Endodermal cell (in vitro differentiated cells): ENCODE measurements around the gene NADK. TPM values are rescaled to one million over a fixed set of nuclear protein-coding genes. Genes with fewer than 3 reads are reported as not detected.
A peak's percentile ranks its signal among the peaks of the same experiment; 100 is the strongest.
"Not testable (repeated sequence)": the region's sequence is repeated elsewhere in the genome, so short reads cannot be mapped to it uniquely, and the experiment has no call there.

Experiments
- DNase-seq: peaks from one replicate; pipeline ENCODE4 v3.0.0-alpha.2; 2017
- H3K27ac ChIP-seq: 2 replicates; pipeline ENCODE4 v1.5.1; 2013; ENCODE audit warnings: mild to moderate bottlenecking, low read depth, low read length, moderate library complexity
- H3K27me3 ChIP-seq: 2 replicates; pipeline ENCODE4 v1.6.1; 2013; ENCODE audit warnings: mild to moderate bottlenecking, low read length, moderate library complexity; ENCODE audit not compliant: insufficient read depth, control insufficient read depth, poor library complexity, severe bottlenecking
- H3K36me3 ChIP-seq: 2 replicates; pipeline ENCODE4 v1.7.0; 2013; ENCODE audit warnings: mild to moderate bottlenecking, low read length, moderate library complexity; ENCODE audit not compliant: control insufficient read depth, insufficient read depth
- H3K4me1 ChIP-seq: one replicate; pipeline ENCODE4 v1.7.0; 2013; ENCODE audit warnings: low read length; ENCODE audit not compliant: control insufficient read depth, insufficient read depth
- H3K4me3 ChIP-seq: 2 replicates; pipeline ENCODE4 v1.5.1; 2013; ENCODE audit warnings: mild to moderate bottlenecking, low read length, moderate library complexity
- H3K9ac ChIP-seq: 2 replicates; pipeline ENCODE4 v1.6.1; 2013; ENCODE audit warnings: mild to moderate bottlenecking, low read length, moderate library complexity; ENCODE audit not compliant: poor library complexity, severe bottlenecking; ENCODE audit errors: extremely low read depth
- H3K9me3 ChIP-seq: 2 replicates; pipeline ENCODE4 v1.6.1; 2013; ENCODE audit warnings: mild to moderate bottlenecking, low read length, moderate library complexity; ENCODE audit not compliant: control insufficient read depth
- H3K27ac Mint-ChIP-seq: 2 replicates; pipeline ENCODE4 v1.8.0; 2020; ENCODE audit warnings: mixed read lengths
- H3K27me3 Mint-ChIP-seq: 2 replicates; pipeline ENCODE4 v1.8.0; 2021; ENCODE audit warnings: mild to moderate bottlenecking, mixed read lengths; ENCODE audit not compliant: insufficient read depth
- H3K36me3 Mint-ChIP-seq: 2 replicates; pipeline ENCODE4 v1.8.0; 2020; ENCODE audit warnings: low read depth, mixed read lengths
- H3K4me1 Mint-ChIP-seq: 2 replicates; pipeline ENCODE4 v1.8.0; 2020; ENCODE audit warnings: mixed read lengths
- H3K4me3 Mint-ChIP-seq: 2 replicates; pipeline ENCODE4 v1.8.0; 2020; ENCODE audit warnings: mild to moderate bottlenecking, moderate library complexity, mixed read lengths
- H3K9me3 Mint-ChIP-seq: 2 replicates; pipeline ENCODE4 v1.8.0; 2020; ENCODE audit warnings: mild to moderate bottlenecking, mixed read lengths
- WGBS, 2 experiments: methylation state at CpG; one replicate each; pipeline versions ENCODE4 v1.1.5 to v1.1.7; 2013; ENCODE audit warnings: missing lambda C conversion rate in 2 of 2, mixed read lengths in 1 of 2; ENCODE audit not compliant: insufficient coverage in 1 of 2, insufficient read length in 1 of 2; 5-methylcytosine and 5-hydroxymethylcytosine counted together
- total RNA-seq, 2 donors: library from RNA; stranded (reverse); fragmentation: NEBNext Ultra II Directional in 1 of 2; extraction: Animal tissue kit (Norgen Biotek cat#: 25700) in 1 of 2; gene quantifications; 2 replicates in 1 of 2; 3 replicates in 1 of 2; pipeline ENCODE4 v1.2.1, GENCODE V29; 2021
- TF ChIP-seq, protein P1 (sequence below): fragments of 200-600 bp; sonication (generic); conservative IDR thresholded peaks from 2 replicates; pipeline ENCODE4 v1.5.0; 2021; ENCODE audit warnings: antibody characterized with exemption, mild to moderate bottlenecking

Gene NADK
- total RNA-seq, 2 donors from 2014 or later: 75.2 to 81.6 TPM

- 91 to 93% methylated on average over 19 to 37 of the region's 37 CpGs for WGBS, 2 experiments
- Histone ChIP-seq H3K36me3 (peaks cover 9% of the 10 kb centered on the region), H3K4me3 (no peak overlapping the region), H3K9ac (no peak overlapping the region), H3K9me3 (no peaks in the 10 kb centered on the region), H3K27me3 (no peaks in the 10 kb centered on the region), H3K4me1 (no peaks in the 10 kb centered on the region), H3K27ac (peak overlapping the region; percentile 49)
- TF ChIP-seq, protein P1, sequence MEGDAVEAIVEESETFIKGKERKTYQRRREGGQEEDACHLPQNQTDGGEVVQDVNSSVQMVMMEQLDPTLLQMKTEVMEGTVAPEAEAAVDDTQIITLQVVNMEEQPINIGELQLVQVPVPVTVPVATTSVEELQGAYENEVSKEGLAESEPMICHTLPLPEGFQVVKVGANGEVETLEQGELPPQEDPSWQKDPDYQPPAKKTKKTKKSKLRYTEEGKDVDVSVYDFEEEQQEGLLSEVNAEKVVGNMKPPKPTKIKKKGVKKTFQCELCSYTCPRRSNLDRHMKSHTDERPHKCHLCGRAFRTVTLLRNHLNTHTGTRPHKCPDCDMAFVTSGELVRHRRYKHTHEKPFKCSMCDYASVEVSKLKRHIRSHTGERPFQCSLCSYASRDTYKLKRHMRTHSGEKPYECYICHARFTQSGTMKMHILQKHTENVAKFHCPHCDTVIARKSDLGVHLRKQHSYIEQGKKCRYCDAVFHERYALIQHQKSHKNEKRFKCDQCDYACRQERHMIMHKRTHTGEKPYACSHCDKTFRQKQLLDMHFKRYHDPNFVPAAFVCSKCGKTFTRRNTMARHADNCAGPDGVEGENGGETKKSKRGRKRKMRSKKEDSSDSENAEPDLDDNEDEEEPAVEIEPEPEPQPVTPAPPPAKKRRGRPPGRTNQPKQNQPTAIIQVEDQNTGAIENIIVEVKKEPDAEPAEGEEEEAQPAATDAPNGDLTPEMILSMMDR: no peak
- H3K4me3 Mint-ChIP-seq: no peak overlapping the region
- no peak for DNase-seq
- no peaks in the 10 kb centered on the region for H3K27me3 Mint-ChIP-seq
- H3K9me3 Mint-ChIP-seq: no peaks in the 10 kb centered on the region
- H3K27ac Mint-ChIP-seq: peak overlapping the region; percentile 21
- H3K4me1 Mint-ChIP-seq: no peaks in the 10 kb centered on the region
- peaks cover 38% of the 10 kb centered on the region for H3K36me3 Mint-ChIP-seq
Observed at GRCh38 chr1:1752636-1753606, 25.3 kb downstream of the NADK start.

- no peaks in the 10 kb centered on the region for H3K4me1 Mint-ChIP-seq
- Histone ChIP-seq H3K9me3 (no peaks in the 10 kb centered on the region), H3K27me3 (no peaks in the 10 kb centered on the region), H3K4me1 (no peaks in the 10 kb centered on the region), H3K36me3 (peaks cover 9% of the 10 kb centered on the region), H3K27ac (peak overlapping the region; percentile 38), H3K9ac (no peak overlapping the region), H3K4me3 (no peak overlapping the region)
- H3K9me3 Mint-ChIP-seq: no peaks in the 10 kb centered on the region
- H3K36me3 Mint-ChIP-seq: peaks cover 32% of the 10 kb centered on the region
- no peak for DNase-seq
- TF ChIP-seq, protein P1: no peak
- 89 to 94% methylated on average over 11 of the region's 11 CpGs for WGBS, 2 experiments
- H3K27ac Mint-ChIP-seq: peak overlapping the region; percentile 21
- no peaks in the 10 kb centered on the region for H3K27me3 Mint-ChIP-seq
- no peak overlapping the region for H3K4me3 Mint-ChIP-seq
Observed at GRCh38 chr1:1752190-1752589, 26.1 kb downstream of the NADK start.

DNA sequence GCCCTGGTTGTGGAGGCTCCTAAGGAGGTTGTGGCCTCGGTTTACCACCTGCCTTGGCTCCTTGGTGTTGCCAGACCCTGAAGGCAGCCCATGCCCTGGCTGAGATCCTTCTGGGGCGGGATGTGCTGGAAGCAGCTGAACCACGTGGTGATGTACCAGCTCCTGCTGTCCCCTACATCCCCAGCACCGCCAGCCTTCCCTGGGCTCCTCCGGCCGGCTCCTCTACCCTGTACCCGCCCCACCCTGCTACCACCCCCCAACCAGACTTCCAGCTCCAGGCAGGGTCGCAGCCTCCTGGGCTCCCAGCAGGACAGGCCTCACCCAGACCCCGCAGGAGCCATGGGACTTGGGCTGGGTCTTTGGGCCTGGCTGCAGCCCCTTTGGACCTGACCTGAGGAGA lies 28.3 kb downstream of the NADK start:
- H3K4me3 Mint-ChIP-seq, H3K36me3 ChIP-seq, H3K9me3 ChIP-seq, H3K27me3 ChIP-seq, H3K4me1 ChIP-seq, H3K27ac ChIP-seq, H3K4me1 Mint-ChIP-seq, H3K9me3 Mint-ChIP-seq, H3K27me3 Mint-ChIP-seq, H3K27ac Mint-ChIP-seq, H3K4me3 ChIP-seq, DNase-seq, H3K9ac ChIP-seq: not testable (repeated sequence)
- 90% methylated on average over 6 of the region's 9 CpGs; no CpG with 5 or more reads in 1 of the 2 experiments for WGBS, 2 experiments
- H3K36me3 Mint-ChIP-seq: peaks cover 19% of the 10 kb centered on the region
